Breast epithelium (tissue), 3 donors: ENCODE data around the gene JADE2.

Experiments used
- POLR2A ChIP-seq: fragments of 450-650 bp; IDR thresholded peaks from one replicate; pipeline ENCODE4 v1.6.1; 2016; ENCODE audit warnings: antibody characterized with exemption, mild to moderate bottlenecking, moderate library complexity
- POLR2AphosphoS5 ChIP-seq, 3 donors: sonication (generic); formaldehyde crosslinking; IDR thresholded peaks; one replicate each; pipeline ENCODE4 v1.6.1; 2017; ENCODE audit warnings: antibody characterized with exemption in 3 of 3
- TF ChIP-seq, protein P1 (sequence below), 3 donors: fragments of 450-650 bp; IDR thresholded peaks; one replicate each; pipeline ENCODE4 v1.5.1; 2016 to 2017; ENCODE audit warnings: antibody characterized with exemption in 3 of 3, mild to moderate bottlenecking in 3 of 3, moderate library complexity in 3 of 3

- TF ChIP-seq POLR2A (no peak), POLR2AphosphoS5 (IDR thresholded peaks at IDR 0.05) (no peak)
- TF ChIP-seq, protein P1, sequence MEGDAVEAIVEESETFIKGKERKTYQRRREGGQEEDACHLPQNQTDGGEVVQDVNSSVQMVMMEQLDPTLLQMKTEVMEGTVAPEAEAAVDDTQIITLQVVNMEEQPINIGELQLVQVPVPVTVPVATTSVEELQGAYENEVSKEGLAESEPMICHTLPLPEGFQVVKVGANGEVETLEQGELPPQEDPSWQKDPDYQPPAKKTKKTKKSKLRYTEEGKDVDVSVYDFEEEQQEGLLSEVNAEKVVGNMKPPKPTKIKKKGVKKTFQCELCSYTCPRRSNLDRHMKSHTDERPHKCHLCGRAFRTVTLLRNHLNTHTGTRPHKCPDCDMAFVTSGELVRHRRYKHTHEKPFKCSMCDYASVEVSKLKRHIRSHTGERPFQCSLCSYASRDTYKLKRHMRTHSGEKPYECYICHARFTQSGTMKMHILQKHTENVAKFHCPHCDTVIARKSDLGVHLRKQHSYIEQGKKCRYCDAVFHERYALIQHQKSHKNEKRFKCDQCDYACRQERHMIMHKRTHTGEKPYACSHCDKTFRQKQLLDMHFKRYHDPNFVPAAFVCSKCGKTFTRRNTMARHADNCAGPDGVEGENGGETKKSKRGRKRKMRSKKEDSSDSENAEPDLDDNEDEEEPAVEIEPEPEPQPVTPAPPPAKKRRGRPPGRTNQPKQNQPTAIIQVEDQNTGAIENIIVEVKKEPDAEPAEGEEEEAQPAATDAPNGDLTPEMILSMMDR (IDR thresholded peaks at IDR 0.05): no peak
Observed at GRCh38 chr5:134543820-134544614, 18.5 kb downstream of the JADE2 start.
